ENCODE data around the gene ME1.

Gene ME1

DNA sequence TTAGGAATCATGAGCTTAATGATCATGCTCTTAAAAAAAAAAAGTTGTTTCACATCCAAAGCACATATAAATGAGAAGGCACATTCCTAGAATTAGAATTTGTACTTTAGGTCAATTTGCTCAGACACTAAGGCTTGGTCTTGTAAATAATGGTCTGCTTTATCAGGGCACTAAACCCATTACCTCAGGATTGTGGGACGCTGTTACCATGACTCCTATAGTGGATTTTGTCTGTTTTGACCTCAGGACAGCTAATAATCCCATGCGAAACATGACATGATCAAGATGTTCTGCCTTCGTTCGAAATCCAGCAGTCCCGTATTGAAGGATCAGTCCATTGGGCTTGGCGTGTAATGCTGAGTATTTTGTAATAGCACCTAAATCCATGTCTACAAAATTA, 240.2 kb downstream of the ME1 start:
- DNase-seq (ENCODE audit: low read depth), result no peak

DNA sequence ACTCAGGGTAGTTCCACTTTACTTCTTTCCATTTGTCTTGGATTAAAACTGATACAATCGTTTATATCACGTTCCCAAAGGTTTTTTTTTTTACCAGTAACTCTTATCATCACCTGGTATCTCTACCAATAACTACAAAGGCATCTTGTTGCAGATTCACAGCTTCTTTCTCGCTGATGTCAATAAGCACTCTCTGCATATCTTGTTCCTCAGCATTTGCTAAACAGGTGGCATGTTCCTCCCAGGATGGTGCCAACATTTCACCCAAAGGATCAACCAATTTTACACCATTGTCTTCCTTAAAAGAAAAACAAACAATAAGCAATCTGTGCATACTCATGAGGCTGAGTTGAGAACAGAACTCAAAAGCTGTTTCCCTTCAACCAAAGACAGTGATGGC, 242.3 kb downstream of the ME1 start:
- no peak for DNase-seq (ENCODE audit: low read depth)

- DNase-seq (ENCODE audit: low read depth), result no peak
These were observed 245.8 kb downstream of the ME1 start for GRCh38 chr6:83185096-83185495.

DNA sequence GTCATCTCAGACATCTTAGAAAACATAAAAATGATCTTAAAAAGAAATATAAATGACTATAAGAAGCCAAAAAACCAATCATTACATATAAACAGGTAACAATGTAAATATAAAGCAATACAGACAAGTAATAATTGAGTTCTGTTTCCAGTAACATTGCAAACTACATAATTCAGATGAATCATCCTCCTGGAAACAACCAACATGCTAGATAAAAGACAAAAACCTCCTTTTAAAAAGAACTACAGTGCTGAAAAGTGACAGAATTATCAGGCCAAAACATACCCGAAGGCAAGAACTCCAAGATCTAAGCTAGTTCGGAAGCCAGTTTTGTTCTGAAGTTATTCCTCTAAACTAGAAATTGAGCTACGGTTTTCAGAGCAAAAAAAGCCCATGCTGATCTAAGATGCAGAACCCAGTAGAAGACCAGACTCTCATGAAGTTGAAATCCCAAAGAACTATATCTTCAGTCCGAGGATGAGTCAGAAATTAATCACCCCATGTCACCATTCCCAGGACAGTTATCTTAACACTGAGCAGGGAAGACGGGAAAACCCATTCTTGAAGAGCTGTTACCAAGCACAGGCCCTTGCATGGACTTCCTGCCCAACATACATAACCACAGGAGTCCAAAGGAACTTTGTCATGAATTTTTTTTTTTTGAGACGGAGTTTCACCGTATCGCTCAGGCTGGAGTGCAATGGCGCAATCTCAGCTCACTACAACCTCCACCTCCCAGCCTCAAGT, 247.6 kb downstream of the ME1 start:
- no peak for DNase-seq (ENCODE audit: low read depth)

- DNase-seq (ENCODE audit: low read depth), result no peak
These were observed 248.7 kb downstream of the ME1 start for GRCh38 chr6:83182114-83182513.

DNA sequence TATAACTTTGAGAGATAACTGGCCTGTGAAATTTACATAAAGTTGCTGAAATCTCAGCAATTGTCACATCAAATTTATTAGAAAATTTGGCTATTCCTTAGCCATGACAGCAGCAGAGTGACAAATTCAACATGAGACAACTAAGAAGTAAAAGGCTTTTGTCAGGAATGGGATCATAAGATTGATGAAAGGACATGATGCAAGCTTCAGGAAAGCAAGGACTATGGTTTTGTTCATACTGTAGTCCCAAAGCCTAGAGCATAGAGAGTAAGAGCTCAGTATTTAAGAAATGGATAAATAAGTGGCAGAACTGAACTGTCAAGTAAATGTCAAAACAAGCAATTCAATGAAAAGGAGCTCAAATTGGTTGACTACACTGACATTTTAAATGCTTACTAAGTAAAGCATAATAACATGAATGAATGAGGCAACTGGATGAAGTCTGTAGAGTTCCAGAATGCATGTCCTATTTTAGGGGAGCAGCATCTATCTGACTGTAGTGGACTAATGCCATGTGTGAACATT, 250.4 kb downstream of the ME1 start:
- no peak for DNase-seq (ENCODE audit: low read depth)

GRCh38 chr6:83176246-83176645, 254.6 kb downstream of the ME1 start:
- no peak for DNase-seq (ENCODE audit: low read depth)

GRCh38 chr6:83169511-83169910, 261.3 kb downstream of the ME1 start:
- no peak for DNase-seq (ENCODE audit: low read depth)

DNA sequence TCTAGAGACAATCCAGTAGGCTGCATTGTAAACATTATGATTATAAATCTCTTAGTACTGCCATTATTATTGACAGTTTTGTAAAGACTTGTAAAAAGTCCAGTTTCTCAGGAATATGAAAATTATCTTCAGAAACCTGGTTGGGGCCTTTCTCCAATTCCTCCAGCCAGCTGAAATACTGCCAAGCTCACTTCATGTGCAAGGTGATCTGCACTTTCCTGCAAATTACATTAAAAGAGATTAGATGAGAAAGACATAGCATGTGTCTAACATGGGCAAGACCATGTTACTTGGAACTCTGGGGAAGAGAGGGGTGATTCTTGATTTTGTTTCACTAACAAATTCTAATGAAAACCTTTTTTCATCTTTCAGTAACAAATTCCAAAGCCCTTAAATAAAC, 261.7 kb downstream of the ME1 start:
- DNase-seq (ENCODE audit: low read depth), result no peak

- no peak for DNase-seq (ENCODE audit: low read depth)
These were observed 262.3 kb downstream of the ME1 start for GRCh38 chr6:83168556-83168955.

DNA sequence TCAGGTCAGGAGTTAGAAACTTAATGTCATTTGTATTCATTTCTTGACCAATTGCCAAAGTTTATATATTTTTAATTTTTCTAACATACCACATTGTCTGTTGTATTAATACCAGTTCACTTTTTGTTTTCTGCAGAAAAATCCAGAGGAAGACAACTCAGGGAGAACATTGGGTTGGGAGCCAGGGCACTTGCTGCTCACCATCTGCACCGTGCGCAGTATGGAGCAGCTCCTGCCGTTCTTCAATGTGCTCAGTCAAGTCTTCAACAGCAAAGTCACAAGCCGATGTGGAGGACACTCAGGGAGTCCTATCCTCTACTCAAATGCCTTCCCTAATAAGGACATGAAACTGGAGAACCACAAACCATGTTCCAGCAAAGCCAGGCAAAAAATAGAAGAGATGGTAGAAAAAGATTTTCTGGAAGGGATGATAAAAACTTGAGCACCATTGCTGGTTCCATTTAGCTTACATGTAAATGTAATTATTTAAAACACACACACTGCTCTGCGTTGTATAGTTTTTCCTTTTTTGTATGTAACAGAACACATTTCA, 263.0 kb downstream of the ME1 start:
- no peak for DNase-seq (ENCODE audit: low read depth)
